HG03521 (cell line): ENCODE results near the gene PRDM11.

Source experiments
- ATAC-seq: cut with Tn5 transposase; IDR thresholded peaks from one replicate; pipeline ENCODE4 v1.9.1; 2021; ENCODE audit warnings: mild to moderate bottlenecking, moderate library complexity; ENCODE audit not compliant: unreplicated experiment

Gene PRDM11

DNA sequence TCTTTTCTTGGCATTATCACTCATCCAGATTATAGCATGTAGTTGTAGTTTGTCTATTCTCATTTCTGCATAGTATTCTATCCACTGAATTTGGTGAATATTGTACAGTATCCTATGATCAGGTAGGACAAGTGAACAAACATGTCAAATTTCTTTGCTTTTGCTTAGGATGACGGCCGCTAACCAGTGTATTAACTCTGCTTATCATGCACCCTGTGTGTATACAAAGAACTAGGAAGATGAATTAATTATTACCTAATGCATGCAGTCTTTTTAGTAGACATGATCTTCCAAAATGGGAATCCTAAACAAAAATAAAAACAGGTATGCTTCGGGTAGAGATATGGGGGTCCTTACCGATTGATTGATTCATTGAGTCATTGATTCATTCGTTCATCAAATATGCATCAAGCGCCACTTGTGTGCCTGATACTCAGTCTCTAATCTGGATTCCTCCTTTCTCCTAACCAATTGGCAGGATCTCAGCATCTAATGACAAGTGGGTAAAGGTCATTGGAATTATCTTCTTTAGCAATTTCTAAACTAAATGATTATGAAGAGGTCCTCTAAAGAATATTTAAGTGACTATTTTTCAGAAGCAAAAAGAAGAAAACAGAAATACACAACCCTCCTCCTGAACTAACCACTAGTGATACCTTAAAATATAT, 27.9 kb downstream of the PRDM11 start:
- no peak for ATAC-seq

GRCh38 chr11:45174963-45175362, 28.5 kb downstream of the PRDM11 start:
- no peak for ATAC-seq

GRCh38 chr11:45176996-45177395, 30.6 kb downstream of the PRDM11 start:
- ATAC-seq, result no peak

- no peak for ATAC-seq
Measured at GRCh38 chr11:45178223-45178622, 31.8 kb downstream of the PRDM11 start.

DNA sequence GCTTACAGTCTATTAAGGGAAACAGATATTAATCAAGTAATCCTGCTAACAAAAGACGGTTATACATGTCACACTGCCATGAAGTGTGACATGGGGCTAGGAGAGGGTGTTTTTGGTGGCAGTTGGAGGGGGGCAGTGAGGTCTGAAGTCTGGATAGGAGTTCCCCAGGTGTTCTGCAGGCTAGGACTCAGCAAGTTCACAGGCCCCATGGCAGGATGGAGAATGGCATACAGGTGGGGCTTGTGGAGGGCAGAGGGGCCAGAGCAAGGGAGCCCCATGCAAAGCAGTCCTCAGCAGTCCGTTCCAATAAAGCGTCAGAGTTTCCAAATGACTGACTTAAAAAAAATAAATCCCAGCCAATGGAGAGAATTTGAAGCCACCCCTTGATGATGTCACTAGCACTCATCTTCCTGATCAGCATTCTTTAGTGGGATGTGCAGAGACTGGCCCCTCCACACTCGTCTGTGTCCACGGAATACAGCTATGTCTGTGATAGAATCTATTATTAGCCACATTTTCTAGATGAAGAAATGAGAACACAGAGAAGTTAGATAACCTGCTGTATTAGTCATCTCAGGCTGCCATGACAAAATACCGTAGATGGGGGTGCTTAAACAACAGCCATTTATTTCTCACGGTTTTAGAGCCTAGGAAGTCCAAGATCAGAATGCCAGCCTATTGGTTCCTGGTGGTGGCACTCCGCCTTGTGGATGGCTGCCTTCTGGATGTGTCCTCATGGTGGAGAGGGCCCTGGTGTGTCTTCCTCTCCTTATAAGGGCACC, 32.6 kb downstream of the PRDM11 start:
- ATAC-seq, result no peak

- ATAC-seq, result no peak
Measured at GRCh38 chr11:45179686-45180178, 33.3 kb downstream of the PRDM11 start.

DNA sequence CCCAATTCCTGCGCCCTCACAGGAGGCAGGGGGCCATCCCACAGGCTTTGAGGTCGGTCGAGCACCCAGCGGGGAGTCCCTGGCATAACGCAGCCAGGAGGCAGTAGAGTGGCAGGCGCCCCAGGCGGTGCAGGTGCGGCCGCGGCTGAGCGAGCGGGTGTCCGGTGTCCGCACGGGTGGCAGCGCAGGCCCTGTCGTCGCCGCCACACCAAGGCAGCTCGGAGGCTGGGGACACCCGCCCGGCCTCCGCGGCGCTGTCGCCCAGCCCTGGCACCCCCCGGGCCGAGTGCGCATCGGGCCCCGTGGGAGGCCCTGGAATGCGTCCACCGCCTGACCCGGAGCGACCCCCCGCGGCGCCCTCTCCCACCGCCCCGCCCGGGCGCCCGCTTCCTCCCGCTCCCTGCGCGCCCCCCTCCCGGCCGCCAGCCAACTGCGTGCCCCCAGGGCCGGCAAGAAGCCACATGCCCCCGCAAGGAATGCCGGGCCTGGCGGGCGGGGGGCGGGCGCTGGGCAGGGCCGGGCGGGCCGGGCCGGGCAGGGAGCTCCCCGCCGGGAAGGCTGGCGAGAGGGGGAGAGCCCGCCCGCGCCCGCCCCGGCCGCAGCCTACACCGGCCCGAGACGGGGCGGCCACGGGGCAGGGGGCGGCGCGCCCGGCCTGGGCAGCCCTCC, 33.9 kb downstream of the PRDM11 start:
- ATAC-seq, result no peak

GRCh38 chr11:45180848-45181192, 34.4 kb downstream of the PRDM11 start:
- no peak for ATAC-seq

DNA sequence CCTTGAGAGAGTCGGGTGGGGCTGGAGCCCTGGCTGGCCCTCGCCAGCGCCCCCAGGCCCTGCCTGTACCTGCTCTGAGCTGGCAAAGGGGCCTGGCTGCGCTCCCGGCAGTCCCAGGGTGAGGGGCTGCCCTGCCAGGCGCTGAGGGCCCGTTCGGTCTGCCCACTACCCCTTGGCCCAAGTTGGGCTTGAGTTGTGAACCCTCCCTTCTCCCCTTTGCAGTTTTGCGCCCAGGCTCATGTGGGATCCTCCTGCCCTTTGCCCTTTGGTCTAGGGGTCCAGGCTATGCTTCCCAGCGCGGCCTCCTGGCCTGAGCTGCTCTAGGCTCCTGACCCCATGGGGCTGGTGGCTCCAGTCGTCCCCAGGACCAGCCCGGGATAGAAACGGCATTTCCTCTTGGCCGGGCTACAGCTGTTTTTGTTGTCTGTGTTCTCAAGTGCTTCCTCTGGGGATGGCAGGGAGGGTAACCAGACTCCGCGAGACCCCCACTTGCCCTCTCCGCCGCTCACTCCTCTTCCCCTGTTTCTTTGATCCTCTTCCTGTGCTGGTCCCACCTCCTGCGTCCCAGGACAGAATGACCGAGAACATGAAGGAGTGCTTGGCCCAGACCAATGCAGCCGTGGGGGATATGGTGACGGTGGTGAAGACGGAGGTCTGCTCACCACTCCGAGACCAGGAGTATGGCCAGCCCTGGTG, 34.9 kb downstream of the PRDM11 start:
- ATAC-seq, result no peak

DNA sequence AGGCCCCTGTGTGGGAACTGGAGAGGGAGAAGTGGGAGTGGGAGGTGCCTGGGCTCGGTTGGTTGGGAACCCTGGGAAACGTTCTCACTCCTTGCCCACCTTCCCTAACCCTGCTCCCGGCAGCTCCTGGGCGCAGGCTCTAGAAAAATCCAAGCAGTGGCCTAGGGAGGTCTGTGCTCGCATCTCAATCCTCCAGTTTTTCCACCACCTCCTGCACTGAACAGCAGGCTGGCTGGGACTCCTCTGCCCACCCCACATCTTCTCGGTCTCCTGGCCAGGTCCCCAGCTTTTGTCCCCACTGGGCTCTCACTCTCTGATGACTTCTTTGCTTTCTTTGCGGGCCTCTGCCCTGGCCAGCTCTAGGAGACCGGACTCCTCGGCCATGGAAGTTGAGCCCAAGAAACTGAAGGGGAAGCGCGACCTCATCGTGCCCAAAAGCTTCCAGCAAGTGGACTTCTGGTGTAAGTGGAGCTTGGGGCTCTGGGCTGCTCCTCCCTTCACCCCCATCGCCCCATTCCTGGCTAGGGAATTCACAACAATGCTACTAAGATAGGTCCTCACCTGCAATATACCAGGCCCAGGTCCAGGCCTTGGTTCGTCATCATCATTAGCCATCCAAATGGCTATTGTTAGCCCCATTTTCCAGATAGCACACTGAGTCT, 35.6 kb downstream of the PRDM11 start:
- ATAC-seq, result no peak

DNA sequence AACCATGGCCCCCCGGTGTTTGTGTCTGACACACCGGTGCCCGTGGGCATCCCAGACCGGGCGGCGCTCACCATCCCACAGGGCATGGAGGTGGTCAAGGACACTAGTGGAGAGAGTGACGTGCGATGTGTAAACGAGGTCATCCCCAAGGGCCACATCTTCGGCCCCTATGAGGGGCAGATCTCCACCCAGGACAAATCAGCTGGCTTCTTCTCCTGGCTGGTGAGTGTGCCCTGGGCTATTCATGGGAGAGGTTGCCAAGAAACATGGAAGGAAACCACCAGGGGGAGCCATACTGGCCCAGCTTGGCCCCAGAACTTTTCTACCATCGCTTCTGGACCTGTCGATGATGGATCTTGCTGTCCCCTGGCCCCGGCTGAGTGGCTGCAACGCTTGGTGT, 36.5 kb downstream of the PRDM11 start:
- no peak for ATAC-seq

- ATAC-seq, result no peak
Measured at GRCh38 chr11:45184640-45185039, 38.2 kb downstream of the PRDM11 start.

- no peak for ATAC-seq
Measured at GRCh38 chr11:45185228-45185729, 38.8 kb downstream of the PRDM11 start.

DNA sequence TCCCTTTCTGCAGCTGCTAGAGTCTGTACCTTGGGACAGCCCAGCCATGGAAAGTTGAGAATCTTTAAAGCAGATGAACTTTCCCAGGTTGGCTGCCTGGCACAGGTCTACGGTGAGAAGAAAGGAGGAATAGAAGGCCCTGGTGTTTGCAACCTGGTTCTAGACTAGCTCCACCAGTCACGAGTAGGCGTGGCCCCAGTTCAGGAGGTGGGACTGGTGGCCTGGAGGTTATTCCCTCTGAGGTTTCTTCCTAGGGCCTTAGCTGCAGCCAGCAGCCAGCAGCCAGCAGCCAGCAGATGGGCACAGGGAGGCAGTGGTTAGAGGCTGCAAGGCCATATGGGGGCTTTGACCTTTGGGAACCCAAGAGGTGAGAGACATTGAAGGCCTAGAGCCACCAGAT, 40.9 kb downstream of the PRDM11 start:
- no peak for ATAC-seq

DNA sequence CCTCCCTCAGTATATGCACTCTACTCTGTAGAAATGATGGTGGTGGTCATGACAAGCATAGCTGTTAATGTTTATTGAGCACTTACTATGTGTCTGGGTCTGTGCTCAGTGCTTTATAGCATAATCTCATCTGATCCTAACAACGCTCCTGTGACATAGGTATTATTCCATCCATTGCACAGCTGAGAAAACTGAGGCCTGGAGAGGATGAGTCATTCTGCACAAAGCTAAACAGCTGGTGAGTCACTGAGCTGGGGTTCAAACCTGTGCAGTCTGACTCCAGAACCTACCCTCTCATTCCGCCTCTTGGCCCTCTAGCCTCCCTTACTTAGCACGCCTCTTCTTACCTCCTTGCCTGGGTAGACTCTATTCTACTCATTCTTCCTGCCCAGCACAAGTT, 41.7 kb downstream of the PRDM11 start:
- no peak for ATAC-seq

- ATAC-seq, result no peak
Measured at GRCh38 chr11:45189230-45189629, 42.8 kb downstream of the PRDM11 start.

- ATAC-seq, result no peak
Measured at GRCh38 chr11:45193695-45194094, 47.3 kb downstream of the PRDM11 start.

- ATAC-seq, result no peak
Measured at GRCh38 chr11:45204761-45205160, 58.3 kb downstream of the PRDM11 start.

- ATAC-seq, result no peak
Measured at GRCh38 chr11:45205978-45206377, 59.5 kb downstream of the PRDM11 start.

DNA sequence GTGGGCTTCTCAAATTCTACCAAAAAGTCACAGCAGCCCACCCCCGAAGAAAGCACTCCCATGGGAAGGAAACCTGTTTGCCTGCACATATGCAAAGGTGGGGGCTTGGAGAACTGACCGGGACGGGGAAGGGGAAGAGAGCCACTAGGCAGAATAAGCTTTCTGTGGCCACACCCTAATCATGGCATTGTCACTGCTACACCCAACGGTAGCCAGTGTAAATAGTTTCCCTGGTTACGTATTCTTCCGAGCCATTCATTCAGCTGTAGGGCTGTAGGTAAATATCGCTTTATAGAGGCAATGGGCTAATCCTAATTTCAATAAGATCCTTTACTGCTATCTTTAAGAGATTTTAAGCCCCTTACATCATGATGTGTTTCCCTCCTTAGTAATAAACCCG, 61.7 kb downstream of the PRDM11 start:
- no peak for ATAC-seq
